SH-SY5Y (cell line): ENCODE results near the gene NMT2.

ENCODE experiments used
- GATA2 ChIP-seq: IDR thresholded peaks from 2 replicates; pipeline ENCODE4 v1.6.1; 2011; ENCODE audit warnings: mild to moderate bottlenecking, low read depth, low read length
- GATA3 ChIP-seq: IDR thresholded peaks from 2 replicates; pipeline ENCODE4 v1.6.1; 2011; ENCODE audit warnings: low read depth, mild to moderate bottlenecking, low read length, moderate library complexity

GRCh38 chr10:15210521-15210920 lies 42.0 kb upstream of the NMT2 start:
- TF ChIP-seq GATA2 (no peak), GATA3 (no peak)
